H9 (cell line): ENCODE data around the gene CCDC148. TPM values are rescaled to one million over a fixed set of nuclear protein-coding genes. Genes with fewer than 3 reads are reported as not detected.

ENCODE experiments used
- DNase-seq: peaks from one replicate; pipeline ENCODE4 v3.0.0-alpha.2; 2017
- H2AFZ ChIP-seq: one replicate; pipeline ENCODE4 v1.6.1; 2013; ENCODE audit warnings: mild to moderate bottlenecking, low read length, control low read depth, moderate library complexity
- H2AK5ac ChIP-seq: 2 replicates; pipeline ENCODE4 v1.6.1; 2013; ENCODE audit warnings: low read length, control low read depth, mixed read lengths; ENCODE audit not compliant: insufficient read length
- H2BK120ac ChIP-seq: one replicate; pipeline ENCODE4 v1.6.1; 2013; ENCODE audit warnings: low read depth, mild to moderate bottlenecking, low read length, control low read depth, inconsistent platforms; ENCODE audit not compliant: poor library complexity, severe bottlenecking
- H2BK12ac ChIP-seq: 2 replicates; pipeline ENCODE4 v1.6.1; 2013; ENCODE audit warnings: low read length, control low read depth, mixed read lengths, low read depth; ENCODE audit not compliant: insufficient read length
- H2BK15ac ChIP-seq: 2 replicates; pipeline ENCODE4 v1.6.1; 2013; ENCODE audit warnings: low read depth, low read length, control low read depth
- H2BK20ac ChIP-seq: one replicate; pipeline ENCODE4 v1.6.1; 2013; ENCODE audit warnings: low read depth, mild to moderate bottlenecking, low read length, control low read depth, inconsistent platforms; ENCODE audit not compliant: poor library complexity, severe bottlenecking
- H2BK5ac ChIP-seq: 2 replicates; pipeline ENCODE4 v1.6.1; 2013; ENCODE audit warnings: low read length, control low read depth, mixed read lengths; ENCODE audit not compliant: insufficient read length
- H3K14ac ChIP-seq: 2 replicates; pipeline ENCODE4 v1.6.1; 2013; ENCODE audit warnings: low read length, control low read depth; ENCODE audit not compliant: insufficient read depth
- H3K18ac ChIP-seq: 2 replicates; pipeline ENCODE4 v1.6.1; 2013; ENCODE audit warnings: low read depth, mild to moderate bottlenecking, mixed read lengths, low read length, control low read depth; ENCODE audit not compliant: insufficient read length
- H3K23ac ChIP-seq: 2 replicates; pipeline ENCODE4 v1.6.1; 2013; ENCODE audit warnings: low read length, control low read depth, mixed read lengths, low read depth; ENCODE audit not compliant: insufficient read length
- H3K23me2 ChIP-seq: 2 replicates; pipeline ENCODE4 v1.6.1; 2013; ENCODE audit warnings: low read depth, mild to moderate bottlenecking, mixed read lengths, low read length, control low read depth; ENCODE audit not compliant: insufficient read length, poor library complexity, severe bottlenecking
- H3K27ac ChIP-seq: 2 replicates; pipeline ENCODE4 v1.5.1; 2013; ENCODE audit warnings: low read length, control low read depth, mixed read lengths, low read depth; ENCODE audit not compliant: insufficient read length
- H3K27me3 ChIP-seq: 2 replicates; pipeline ENCODE4 v1.6.1; 2013; ENCODE audit warnings: low read length, control low read depth, inconsistent platforms; ENCODE audit not compliant: insufficient read depth
- H3K4ac ChIP-seq: 2 replicates; pipeline ENCODE4 v1.6.1; 2013; ENCODE audit warnings: low read depth, mild to moderate bottlenecking, control low read depth, inconsistent platforms, low read length, moderate library complexity
- H3K4me1 ChIP-seq: 2 replicates; pipeline ENCODE4 v1.6.1; 2013; ENCODE audit warnings: low read length, control low read depth, inconsistent platforms; ENCODE audit not compliant: insufficient read depth
- H3K4me2 ChIP-seq: 2 replicates; pipeline ENCODE4 v1.6.1; 2013; ENCODE audit warnings: low read length, control low read depth, mixed read lengths; ENCODE audit not compliant: insufficient read length, insufficient read depth
- H3K56ac ChIP-seq: 2 replicates; pipeline ENCODE4 v1.6.1; 2013; ENCODE audit warnings: low read depth, mild to moderate bottlenecking, mixed read lengths, low read length, control low read depth; ENCODE audit not compliant: insufficient read length
- H3K79me1 ChIP-seq: 2 replicates; pipeline ENCODE4 v1.6.1; 2013; ENCODE audit warnings: low read depth, mild to moderate bottlenecking, moderate library complexity, low read length, control low read depth, inconsistent platforms; ENCODE audit not compliant: insufficient read depth, poor library complexity, severe bottlenecking
- H3K79me2 ChIP-seq: 2 replicates; pipeline ENCODE4 v1.6.1; 2013; ENCODE audit warnings: low read length, control low read depth, inconsistent platforms; ENCODE audit not compliant: insufficient read depth
- H3K9ac ChIP-seq: 2 replicates; pipeline ENCODE4 v1.6.1; 2013; ENCODE audit warnings: low read length, control low read depth, mixed read lengths; ENCODE audit not compliant: insufficient read length; ENCODE audit errors: extremely low read depth
- H3K9me3 ChIP-seq: one replicate; pipeline ENCODE4 v1.6.1; 2013; ENCODE audit warnings: low read depth, low read length, inconsistent platforms; ENCODE audit not compliant: control insufficient read depth
- H3T11ph ChIP-seq: one replicate; pipeline ENCODE4 v1.6.1; 2013; ENCODE audit warnings: mild to moderate bottlenecking, low read length, control low read depth, inconsistent platforms
- H4K20me1 ChIP-seq: one replicate; pipeline ENCODE4 v1.6.1; 2013; ENCODE audit not compliant: control insufficient read depth, insufficient read length, insufficient read depth
- H4K5ac ChIP-seq: 2 replicates; pipeline ENCODE4 v1.6.1; 2013; ENCODE audit warnings: low read depth, mild to moderate bottlenecking, mixed read lengths, low read length, control low read depth; ENCODE audit not compliant: insufficient read length
- H4K8ac ChIP-seq: replicated peaks from 2 replicates; pipeline ENCODE4 v1.6.1; 2013; ENCODE audit warnings: low read length, control low read depth, mixed read lengths, low read depth; ENCODE audit not compliant: insufficient read length
- H4K91ac ChIP-seq: 2 replicates; pipeline ENCODE4 v1.6.1; 2013; ENCODE audit warnings: low read depth, mild to moderate bottlenecking, moderate library complexity, mixed read lengths, low read length, control low read depth; ENCODE audit not compliant: insufficient read length
- H3K27ac Mint-ChIP-seq, 3 experiments: 2 replicates in 2 of 3; 3 replicates in 1 of 3; pipeline ENCODE4 v1.8.0; 2020 to 2021; ENCODE audit warnings: mixed read lengths in 3 of 3, mild to moderate bottlenecking in 1 of 3, moderate library complexity in 1 of 3
- H3K27me3 Mint-ChIP-seq: 2 replicates; pipeline ENCODE4 v1.8.0; 2021; ENCODE audit warnings: low read depth, mild to moderate bottlenecking, moderate library complexity, mixed read lengths
- H3K36me3 Mint-ChIP-seq, 3 experiments: 2 replicates in 2 of 3; 3 replicates in 1 of 3; pipeline ENCODE4 v1.8.0; 2020 to 2021; ENCODE audit warnings: low read depth in 3 of 3, mixed read lengths in 3 of 3; ENCODE audit not compliant: insufficient read depth in 1 of 3
- H3K4me1 Mint-ChIP-seq, 2 experiments: 2 replicates each; pipeline ENCODE4 v1.8.0; 2020; ENCODE audit warnings: mixed read lengths in 2 of 2
- H3K4me3 Mint-ChIP-seq, 2 experiments: 2 replicates in 1 of 2; 3 replicates in 1 of 2; pipeline ENCODE4 v1.8.0; 2020 to 2021; ENCODE audit warnings: mild to moderate bottlenecking in 2 of 2, mixed read lengths in 2 of 2, moderate library complexity in 1 of 2
- H3K9me3 Mint-ChIP-seq, 2 experiments: 2 replicates in 1 of 2; 3 replicates in 1 of 2; pipeline ENCODE4 v1.8.0; 2020; ENCODE audit warnings: mild to moderate bottlenecking in 2 of 2, mixed read lengths in 2 of 2, moderate library complexity in 1 of 2
- WGBS: extraction: QIAGEN DNeasy Blood & Tissue Kit; methylation state at CpG from one replicate; pipeline ENCODE4 v1.1.7; 2013; ENCODE audit warnings: missing lambda C conversion rate, low lambda C conversion rate, mixed read lengths; ENCODE audit not compliant: insufficient read length; ENCODE audit errors: extremely low coverage; 5-methylcytosine and 5-hydroxymethylcytosine counted together
- total RNA-seq: library from RNA; stranded (reverse); gene quantifications from 2 replicates; pipeline ENCODE4 v1.2.1, GENCODE V29; 2021
- TF ChIP-seq, protein P1 (sequence below): fragments of 200-600 bp; sonication (generic); conservative IDR thresholded peaks from 3 replicates; pipeline ENCODE4 v1.8.0; 2021; ENCODE audit warnings: antibody characterized with exemption, mild to moderate bottlenecking

The CCDC148 gene
- total RNA-seq, 1 experiment from 2014 or later: 1.5 TPM

DNA sequence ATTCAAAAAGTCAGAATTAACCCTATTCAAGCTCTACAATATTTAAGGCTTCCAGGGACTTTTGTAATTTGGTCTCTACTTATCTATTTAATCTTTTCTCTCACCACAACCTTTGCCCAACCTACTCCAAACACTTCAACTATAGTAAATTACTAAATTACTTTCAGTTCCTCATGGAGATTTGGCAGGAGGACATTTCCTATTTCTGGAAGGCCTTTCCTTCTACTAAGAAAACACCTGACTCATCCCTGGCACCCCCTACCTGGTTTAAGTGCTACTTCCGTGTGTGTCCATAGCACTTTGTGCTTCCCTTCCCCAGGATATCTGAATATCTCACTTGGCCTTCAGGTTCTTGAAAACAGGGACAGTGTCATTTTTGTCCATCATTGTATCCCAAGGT lies 258.6 kb downstream of the CCDC148 start:
- no peak overlapping the region for H4K91ac ChIP-seq
- H3K4me2 ChIP-seq: no peak overlapping the region
- no peak overlapping the region for H2BK5ac ChIP-seq
- no peaks in the 10 kb centered on the region for H3K4me1 ChIP-seq
- H2BK20ac ChIP-seq: no peak overlapping the region
- H3K56ac ChIP-seq: no peak overlapping the region
- no peak overlapping the region for H3K18ac ChIP-seq
- no peaks in the 10 kb centered on the region for H3K79me2 ChIP-seq
- Mint-ChIP-seq H3K4me1 (no peaks in the 10 kb centered on the region), H3K36me3 (no peaks in the 10 kb centered on the region), H3K27ac (no peak overlapping the region), H3K4me3 (no peak overlapping the region), H3K27me3 (no peaks in the 10 kb centered on the region), H3K9me3 (no peaks in the 10 kb centered on the region)
- no peak overlapping the region for H4K5ac ChIP-seq
- no peak overlapping the region for H3K14ac ChIP-seq
- TF ChIP-seq, protein P1, sequence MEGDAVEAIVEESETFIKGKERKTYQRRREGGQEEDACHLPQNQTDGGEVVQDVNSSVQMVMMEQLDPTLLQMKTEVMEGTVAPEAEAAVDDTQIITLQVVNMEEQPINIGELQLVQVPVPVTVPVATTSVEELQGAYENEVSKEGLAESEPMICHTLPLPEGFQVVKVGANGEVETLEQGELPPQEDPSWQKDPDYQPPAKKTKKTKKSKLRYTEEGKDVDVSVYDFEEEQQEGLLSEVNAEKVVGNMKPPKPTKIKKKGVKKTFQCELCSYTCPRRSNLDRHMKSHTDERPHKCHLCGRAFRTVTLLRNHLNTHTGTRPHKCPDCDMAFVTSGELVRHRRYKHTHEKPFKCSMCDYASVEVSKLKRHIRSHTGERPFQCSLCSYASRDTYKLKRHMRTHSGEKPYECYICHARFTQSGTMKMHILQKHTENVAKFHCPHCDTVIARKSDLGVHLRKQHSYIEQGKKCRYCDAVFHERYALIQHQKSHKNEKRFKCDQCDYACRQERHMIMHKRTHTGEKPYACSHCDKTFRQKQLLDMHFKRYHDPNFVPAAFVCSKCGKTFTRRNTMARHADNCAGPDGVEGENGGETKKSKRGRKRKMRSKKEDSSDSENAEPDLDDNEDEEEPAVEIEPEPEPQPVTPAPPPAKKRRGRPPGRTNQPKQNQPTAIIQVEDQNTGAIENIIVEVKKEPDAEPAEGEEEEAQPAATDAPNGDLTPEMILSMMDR: no peak
- DNase-seq: no peak
- no peaks in the 10 kb centered on the region for H3K27me3 ChIP-seq
- H3T11ph ChIP-seq: no peak overlapping the region
- no peak overlapping the region for H4K8ac ChIP-seq
- no peak overlapping the region for H2BK120ac ChIP-seq
- no peak overlapping the region for H3K4ac ChIP-seq
- no peak overlapping the region for H3K27ac ChIP-seq
- H2AFZ ChIP-seq: no peak overlapping the region
- H3K23ac ChIP-seq: no peak overlapping the region
- H2BK15ac ChIP-seq: no peak overlapping the region
- H3K9me3 ChIP-seq: no peaks in the 10 kb centered on the region
- no peak overlapping the region for H2BK12ac ChIP-seq
- no peak overlapping the region for H2AK5ac ChIP-seq
- WGBS: no CpG with 5 or more reads among the region's 1 CpG
- H3K79me1 ChIP-seq: no peaks in the 10 kb centered on the region
- H4K20me1 ChIP-seq: no peaks in the 10 kb centered on the region
- no peak overlapping the region for H3K9ac ChIP-seq
- H3K23me2 ChIP-seq: no peaks in the 10 kb centered on the region
